Uterus (tissue), 4 donors: ENCODE measurements around the gene KIAA0513. TPM values are rescaled to one million over a fixed set of nuclear protein-coding genes. Genes with fewer than 3 reads are reported as not detected.

ENCODE experiments used
- DNase-seq, 2 donors: peaks; one replicate each; pipeline ENCODE4 v3.0.0-alpha.2; 2019 to 2020
- H3K27ac ChIP-seq, 2 donors: fragments of 200-600 bp; sonication (generic); 1 replicate in 1 of 2; 2 replicates in 1 of 2; pipeline ENCODE4 v1.5.1; 2016 to 2018
- H3K27me3 ChIP-seq, 2 donors: fragments of 200-600 bp; sonication (generic); one replicate each; pipeline ENCODE4 v1.5.1; 2018 to 2019; ENCODE audit warnings: control low read depth in 1 of 2
- H3K36me3 ChIP-seq, 2 donors: fragments of 200-600 bp; sonication (generic); one replicate each; pipeline ENCODE4 v1.5.1; 2019; ENCODE audit warnings: control low read depth in 1 of 2
- H3K4me1 ChIP-seq, 2 donors: fragments of 200-600 bp; sonication (generic); one replicate each; pipeline ENCODE4 v1.5.1; 2018 to 2019; ENCODE audit warnings: control low read depth in 1 of 2
- H3K4me3 ChIP-seq, 2 donors: fragments of 200-600 bp; sonication (generic); 1 replicate in 1 of 2; 2 replicates in 1 of 2; pipeline ENCODE4 v1.5.1; 2018 to 2019; ENCODE audit warnings: mild to moderate bottlenecking in 1 of 2
- H3K9me3 ChIP-seq, 2 donors: fragments of 200-600 bp; sonication (generic); one replicate each; pipeline ENCODE4 v1.5.1; 2019; ENCODE audit warnings: control low read depth in 1 of 2
- CTCF ChIP-seq, 4 experiments: fragments of 200-600 bp in 2 of 4; fragments of 450-650 bp in 2 of 4; sonication (generic) in 2 of 4; IDR thresholded peaks; one replicate each; pipeline ENCODE4 v1.5.1; 2016 to 2019; ENCODE audit warnings: antibody characterized with exemption in 4 of 4, mild to moderate bottlenecking in 2 of 4, moderate library complexity in 1 of 4
- POLR2A ChIP-seq, 2 donors: fragments of 450-650 bp; IDR thresholded peaks; one replicate each; pipeline ENCODE4 v1.6.1; 2016; ENCODE audit warnings: antibody characterized with exemption in 2 of 2, mild to moderate bottlenecking in 1 of 2, moderate library complexity in 1 of 2
- intact Hi-C: fragments of 100-400 bp; cut with DNase I; formaldehyde crosslinking; loops from one replicate; pipeline ENCODE4 v1.15.1; 2023; ENCODE audit warnings: low total_unique reads
- total RNA-seq, 4 donors: library from RNA; depleted of rRNA in 3 of 4; stranded (reverse); fragments of >200 nt in 3 of 4; gene quantifications; one replicate each; pipeline versions ENCODE4 v1.1.0 to v1.2.4, GENCODE V29; 2014 to 2023
- donor health status: DM: yes; HTN: yes; CAD: no.

Gene KIAA0513
- total RNA-seq, 4 donors from 2014 or later, result 4.7 to 17.3 (median 9.4) TPM

- H3K4me3 ChIP-seq, result no peak overlapping the region
- H3K4me1 ChIP-seq, result peaks cover 4 to 5% of the 10 kb centered on the region in 2 donors
- intact Hi-C loops, result no loop called here
- no peaks in the 10 kb centered on the region for H3K9me3 ChIP-seq
- DNase-seq, result no peak
- TF ChIP-seq CTCF (IDR thresholded peaks at IDR 0.05) (no peak), POLR2A (IDR thresholded peaks at IDR 0.05) (no peak)
- no peaks in the 10 kb centered on the region for H3K36me3 ChIP-seq
- no peaks in the 10 kb centered on the region for H3K27me3 ChIP-seq
- H3K27ac ChIP-seq, result no peak overlapping the region
These were observed 112.9 kb downstream of the KIAA0513 start for GRCh38 chr16:85140455-85141012.

GRCh38 chr16:85141491-85142128, 114.0 kb downstream of the KIAA0513 start:
- no peak for DNase-seq
- H3K36me3 ChIP-seq, result no peaks in the 10 kb centered on the region
- H3K4me1 ChIP-seq, result peaks cover 4 to 5% of the 10 kb centered on the region in 2 donors
- no peaks in the 10 kb centered on the region for H3K9me3 ChIP-seq
- no peaks in the 10 kb centered on the region for H3K27me3 ChIP-seq
- H3K27ac ChIP-seq, result no peak overlapping the region
- TF ChIP-seq CTCF (IDR thresholded peaks at IDR 0.05) (no peak), POLR2A (IDR thresholded peaks at IDR 0.05) (no peak)
- intact Hi-C loops, result no loop called here
- no peak overlapping the region for H3K4me3 ChIP-seq

- TF ChIP-seq CTCF (IDR thresholded peaks at IDR 0.05), result no peak
- TF ChIP-seq POLR2A (IDR thresholded peaks at IDR 0.05), result no peak
- H3K4me1 ChIP-seq, result peaks cover 1 to 2% of the 10 kb centered on the region in 2 donors
- H3K4me3 ChIP-seq, result no peak overlapping the region
These were observed 114.5 kb downstream of the KIAA0513 start for GRCh38 chr16:85142129-85142513.

GRCh38 chr16:85142771-85143211, 115.2 kb downstream of the KIAA0513 start:
- TF ChIP-seq CTCF (IDR thresholded peaks at IDR 0.05), result no peak
- TF ChIP-seq POLR2A (IDR thresholded peaks at IDR 0.05), result no peak
- intact Hi-C loops, result no loop called here
- Histone ChIP-seq H3K4me1 (no peaks in the 10 kb centered on the region), H3K27ac (no peak overlapping the region), H3K36me3 (no peaks in the 10 kb centered on the region), H3K4me3 (no peak overlapping the region), H3K27me3 (no peaks in the 10 kb centered on the region), H3K9me3 (no peaks in the 10 kb centered on the region)
- DNase-seq, result no peak

More at GRCh38 chr16:85142129-85142513, 114.5 kb downstream of the KIAA0513 start:
- Histone ChIP-seq H3K27me3 (no peaks in the 10 kb centered on the region), H3K36me3 (no peaks in the 10 kb centered on the region), H3K27ac (no peak overlapping the region), H3K9me3 (no peaks in the 10 kb centered on the region)
- intact Hi-C loops, result no loop called here
- DNase-seq, result no peak

Other genes with a start within 250 kb of the KIAA0513 start
- 100 to 1,000 TPM; 108 to 441 (median 190) TPM for gene CRISPLD2, start 207.8 kb upstream of the KIAA0513 start, total RNA-seq
- 10 to 100 TPM; 16.5 to 50.2 (median 39.1) TPM for gene ZDHHC7, start 16.3 kb upstream of the KIAA0513 start, total RNA-seq
- 1 to 10 TPM in 1 of 4 donors, not detected in 3; 2.4 TPM for gene CIBAR2, start 84.7 kb downstream of the KIAA0513 start, total RNA-seq